Measurements from ENCODE around the gene CALML6. TPM values are rescaled to one million over a fixed set of nuclear protein-coding genes. Genes with fewer than 3 reads are reported as not detected.

CALML6 gene
- polyA plus RNA-seq, 1 donor from 2014 or later: not detected

- peak within 1 kb of the TSS; percentile 97 for H3K27ac ChIP-seq (ENCODE audit: low read length)
- peaks cover 11% of the 10 kb centered on the region for H3F3A ChIP-seq (ENCODE audit: insufficient read depth, low read length, poor library complexity, severe bottlenecking)
- no peaks in the 10 kb centered on the region for H3K36me3 ChIP-seq (ENCODE audit: insufficient read depth, low read length)
- peak within 1 kb of the TSS; percentile 86 for H3K4me3 ChIP-seq (ENCODE audit: low read length)
- peaks cover 19% of the 10 kb centered on the region for H4K20me1 ChIP-seq (ENCODE audit: insufficient read depth)
- peaks cover 53% of the 10 kb centered on the region for H3K79me2 ChIP-seq (replicated peaks; ENCODE audit: insufficient read depth, low read length)
- peak; percentile 55 for TF ChIP-seq MXI1 (conservative IDR thresholded peaks at IDR 0.05; ENCODE audit: poor library complexity, severe bottlenecking)
- peak; percentile 76 for TF ChIP-seq EP300 (conservative IDR thresholded peaks at IDR 0.05; ENCODE audit: poor library complexity, severe bottlenecking)
- peak; percentile 97 for TF ChIP-seq POLR2AphosphoS5 (IDR thresholded peaks at IDR 0.05)
- TF ChIP-seq RAD21 (conservative IDR thresholded peaks at IDR 0.05): no peak
- no peak for TF ChIP-seq EZH2 (IDR thresholded peaks at IDR 0.05; ENCODE audit: borderline replicate concordance, insufficient read depth, low read length, poor library complexity, severe bottlenecking)
- peak; percentile 14 for TF ChIP-seq TAF1 (IDR thresholded peaks at IDR 0.05; ENCODE audit: low read depth)
- TF ChIP-seq SMC3 (conservative IDR thresholded peaks at IDR 0.05; ENCODE audit: poor library complexity): no peak
- TF ChIP-seq CTCF (IDR thresholded peaks at IDR 0.05; ENCODE audit: poor library complexity, severe bottlenecking): peak; percentile 21
- no peak for TF ChIP-seq REST (IDR thresholded peaks at IDR 0.05; ENCODE audit: borderline replicate concordance)
- no peaks in the 10 kb centered on the region for H3K9me3 ChIP-seq (ENCODE audit: low read length)
- H3K4me2 ChIP-seq (ENCODE audit: low read length): peak within 1 kb of the TSS; percentile 96
- H3K9me2 ChIP-seq (ENCODE audit: insufficient read depth, low read length): no peaks in the 10 kb centered on the region
- no peaks in the 10 kb centered on the region for H3K27me3 ChIP-seq (ENCODE audit: insufficient read depth, low read depth, low read length)
- peak within 1 kb of the TSS; percentile 97 for H3K9ac ChIP-seq (ENCODE audit: low read length)
- peak within 1 kb of the TSS; percentile 51 for H2AFZ ChIP-seq (ENCODE audit: low read depth, low read length)
Measured at GRCh38 chr1:1890506-1891348, 24.3 kb upstream of the CALML6 start, which contains the start of gene GNB1. Gene GNB1, minus strand, starts transcription at chr1:1891087. Its CDS starts 65,634 bp downstream, at chr1:1825453.

GRCh38 chr1:1891349-1892078 is 23.5 kb upstream of the CALML6 start:
- H3F3A ChIP-seq (ENCODE audit: insufficient read depth, low read length, poor library complexity, severe bottlenecking): peaks cover 11% of the 10 kb centered on the region
- no peaks in the 10 kb centered on the region for H3K9me2 ChIP-seq (ENCODE audit: insufficient read depth, low read length)
- peak overlapping the region; percentile 96 for H3K4me2 ChIP-seq (ENCODE audit: low read length)
- peak overlapping the region; percentile 97 for H3K9ac ChIP-seq (ENCODE audit: low read length)
- TF ChIP-seq SMC3 (conservative IDR thresholded peaks at IDR 0.05; ENCODE audit: poor library complexity) (no peak), MXI1 (conservative IDR thresholded peaks at IDR 0.05; ENCODE audit: poor library complexity, severe bottlenecking) (peak; percentile 5), POLR2AphosphoS5 (IDR thresholded peaks at IDR 0.05) (peak; percentile 44)
- peak overlapping the region; percentile 89 for H3K27ac ChIP-seq (ENCODE audit: low read length)
- H3K9me3 ChIP-seq (ENCODE audit: low read length): no peaks in the 10 kb centered on the region
- peaks cover 19% of the 10 kb centered on the region for H4K20me1 ChIP-seq (ENCODE audit: insufficient read depth)
- H3K36me3 ChIP-seq (ENCODE audit: insufficient read depth, low read length): no peaks in the 10 kb centered on the region
- peak overlapping the region; percentile 86 for H3K4me3 ChIP-seq (ENCODE audit: low read length)
- H3K27me3 ChIP-seq (ENCODE audit: insufficient read depth, low read depth, low read length): no peaks in the 10 kb centered on the region
- peaks cover 46% of the 10 kb centered on the region for H3K79me2 ChIP-seq (replicated peaks; ENCODE audit: insufficient read depth, low read length)
- peak overlapping the region; percentile 51 for H2AFZ ChIP-seq (ENCODE audit: low read depth, low read length)
